PFSK-1 (cell line): Measurements from ENCODE around the gene PARD3B.

Source experiments
- FOXP2 ChIP-seq: optimal IDR thresholded peaks from 2 replicates; pipeline ENCODE3; 2011; ENCODE audit warnings: borderline replicate concordance, control low read depth, inconsistent platforms; ENCODE audit not compliant: insufficient read depth; ENCODE audit errors: extremely low read length, extremely low read depth
- POLR2AphosphoS5 ChIP-seq: IDR thresholded peaks from 2 replicates; pipeline ENCODE4 v1.6.1; 2012; ENCODE audit warnings: low read depth, mild to moderate bottlenecking, control low read depth, low read length, moderate library complexity
- SIN3A ChIP-seq: IDR thresholded peaks from 2 replicates; pipeline ENCODE4 v1.6.1; 2012; ENCODE audit warnings: mild to moderate bottlenecking, low read length, moderate library complexity, borderline replicate concordance; ENCODE audit not compliant: insufficient read depth
- TAF1 ChIP-seq: IDR thresholded peaks from 2 replicates; pipeline ENCODE4 v1.6.1; 2012; ENCODE audit warnings: low read length, control low read depth, borderline replicate concordance; ENCODE audit not compliant: insufficient read depth
- TF ChIP-seq, protein P1 (sequence below), 2 experiments: IDR thresholded peaks; 2 replicates each; pipeline versions ENCODE4 v1.6.1 to v1.8.0; 2011 to 2012; ENCODE audit warnings: low read depth in 2 of 2, low read length in 2 of 2, control low read depth in 1 of 2, inconsistent platforms in 1 of 2, mild to moderate bottlenecking in 1 of 2, moderate library complexity in 1 of 2; ENCODE audit not compliant: insufficient read depth in 1 of 2

Gene PARD3B

DNA sequence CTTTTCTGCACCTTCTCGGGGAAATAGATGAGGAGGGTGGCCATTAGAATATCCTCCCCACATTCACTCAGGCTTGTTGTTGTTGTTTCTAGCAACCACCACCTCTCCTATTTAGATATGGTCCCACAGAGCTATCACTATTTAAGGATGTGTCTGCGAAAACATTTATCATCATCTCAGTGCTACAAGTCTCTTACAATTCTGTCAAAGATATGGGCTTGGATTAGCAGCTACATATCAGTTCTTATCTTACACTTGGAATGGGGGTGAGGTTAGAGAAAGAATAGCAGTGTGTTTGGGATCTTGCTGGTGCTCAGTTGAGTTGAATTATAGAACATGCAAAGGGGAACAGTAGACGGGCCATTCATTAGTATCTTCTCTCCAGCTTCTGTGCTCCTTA, 546.1 kb downstream of the PARD3B start:
- TF ChIP-seq, protein P1, sequence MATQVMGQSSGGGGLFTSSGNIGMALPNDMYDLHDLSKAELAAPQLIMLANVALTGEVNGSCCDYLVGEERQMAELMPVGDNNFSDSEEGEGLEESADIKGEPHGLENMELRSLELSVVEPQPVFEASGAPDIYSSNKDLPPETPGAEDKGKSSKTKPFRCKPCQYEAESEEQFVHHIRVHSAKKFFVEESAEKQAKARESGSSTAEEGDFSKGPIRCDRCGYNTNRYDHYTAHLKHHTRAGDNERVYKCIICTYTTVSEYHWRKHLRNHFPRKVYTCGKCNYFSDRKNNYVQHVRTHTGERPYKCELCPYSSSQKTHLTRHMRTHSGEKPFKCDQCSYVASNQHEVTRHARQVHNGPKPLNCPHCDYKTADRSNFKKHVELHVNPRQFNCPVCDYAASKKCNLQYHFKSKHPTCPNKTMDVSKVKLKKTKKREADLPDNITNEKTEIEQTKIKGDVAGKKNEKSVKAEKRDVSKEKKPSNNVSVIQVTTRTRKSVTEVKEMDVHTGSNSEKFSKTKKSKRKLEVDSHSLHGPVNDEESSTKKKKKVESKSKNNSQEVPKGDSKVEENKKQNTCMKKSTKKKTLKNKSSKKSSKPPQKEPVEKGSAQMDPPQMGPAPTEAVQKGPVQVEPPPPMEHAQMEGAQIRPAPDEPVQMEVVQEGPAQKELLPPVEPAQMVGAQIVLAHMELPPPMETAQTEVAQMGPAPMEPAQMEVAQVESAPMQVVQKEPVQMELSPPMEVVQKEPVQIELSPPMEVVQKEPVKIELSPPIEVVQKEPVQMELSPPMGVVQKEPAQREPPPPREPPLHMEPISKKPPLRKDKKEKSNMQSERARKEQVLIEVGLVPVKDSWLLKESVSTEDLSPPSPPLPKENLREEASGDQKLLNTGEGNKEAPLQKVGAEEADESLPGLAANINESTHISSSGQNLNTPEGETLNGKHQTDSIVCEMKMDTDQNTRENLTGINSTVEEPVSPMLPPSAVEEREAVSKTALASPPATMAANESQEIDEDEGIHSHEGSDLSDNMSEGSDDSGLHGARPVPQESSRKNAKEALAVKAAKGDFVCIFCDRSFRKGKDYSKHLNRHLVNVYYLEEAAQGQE (IDR thresholded peaks at IDR 0.05; ENCODE audit: insufficient read depth in 1 of 2, low read depth in 2 of 2, low read length in 2 of 2) = no peak
- TF ChIP-seq POLR2AphosphoS5 (no peak), SIN3A (no peak), FOXP2 (no peak), TAF1 (no peak)

DNA sequence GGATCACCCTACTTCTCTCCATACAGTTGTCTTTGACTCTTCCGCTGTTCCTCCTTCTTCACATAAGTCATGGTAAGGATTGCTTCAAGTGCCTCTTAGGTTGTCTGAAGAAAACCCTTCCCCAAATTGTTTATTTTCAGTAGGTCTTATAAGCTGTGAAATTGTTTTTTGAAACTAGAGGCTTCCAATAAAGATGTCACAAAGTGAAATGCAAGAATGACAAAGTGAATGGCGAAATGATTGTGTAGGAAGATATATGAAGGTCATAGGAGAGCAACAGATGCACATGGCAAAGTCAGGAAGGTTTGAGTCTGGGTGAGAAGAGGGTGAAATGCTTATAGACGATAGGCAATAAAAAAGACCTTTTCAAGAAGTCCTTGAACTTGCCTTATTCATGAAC, 548.8 kb downstream of the PARD3B start:
- TF ChIP-seq SIN3A = no peak
- TF ChIP-seq, protein P1 (IDR thresholded peaks at IDR 0.05; ENCODE audit: insufficient read depth in 1 of 2, low read depth in 2 of 2, low read length in 2 of 2) = no peak
- no peak for TF ChIP-seq FOXP2
- TF ChIP-seq TAF1 = no peak
- TF ChIP-seq POLR2AphosphoS5 = no peak

DNA sequence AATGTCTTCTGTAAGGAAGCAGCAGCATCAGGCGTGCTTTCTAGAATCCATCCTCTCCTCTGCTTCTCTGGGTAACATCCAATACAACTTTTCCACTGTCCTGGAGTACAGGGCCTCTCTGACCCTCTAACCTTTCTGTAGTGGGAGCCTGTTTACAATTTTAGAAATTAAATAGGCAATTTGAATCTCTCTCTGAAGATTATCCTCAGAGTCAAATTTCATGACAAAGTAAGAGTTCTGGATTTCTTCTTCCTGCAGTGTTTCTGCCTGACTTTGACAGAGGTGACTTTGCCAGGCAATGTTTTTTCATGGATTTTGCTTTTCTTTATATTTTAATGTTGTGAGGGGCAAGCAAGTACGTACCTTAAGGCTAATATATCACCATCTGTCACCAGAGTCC, 558.4 kb downstream of the PARD3B start:
- TF ChIP-seq, protein P1 (IDR thresholded peaks at IDR 0.05; ENCODE audit: insufficient read depth in 1 of 2, low read depth in 2 of 2, low read length in 2 of 2) = no peak
- TF ChIP-seq SIN3A = no peak
- no peak for TF ChIP-seq FOXP2
- TF ChIP-seq TAF1 = no peak
- no peak for TF ChIP-seq POLR2AphosphoS5

DNA sequence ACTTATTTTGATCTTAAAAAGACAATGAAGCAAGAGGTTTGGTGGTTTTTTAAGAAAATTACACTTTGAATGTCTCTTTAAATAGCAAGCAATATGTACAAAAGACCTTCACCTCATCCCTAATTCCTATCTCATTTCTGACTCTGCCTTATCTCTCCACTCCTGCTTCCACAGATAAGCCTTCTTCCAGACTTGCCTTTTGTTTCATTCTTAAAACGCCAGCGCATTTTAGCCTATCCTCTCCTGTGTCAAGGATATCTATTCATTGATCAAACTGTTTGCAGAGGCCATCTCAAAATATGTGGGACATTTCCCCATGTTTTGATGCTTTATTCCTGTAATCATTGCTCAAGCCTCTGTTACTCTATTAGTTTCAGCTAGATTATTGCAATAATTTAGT, 562.5 kb downstream of the PARD3B start:
- TF ChIP-seq POLR2AphosphoS5 (no peak), FOXP2 (no peak), TAF1 (no peak), SIN3A (no peak)
- TF ChIP-seq, protein P1 (IDR thresholded peaks at IDR 0.05; ENCODE audit: insufficient read depth in 1 of 2, low read depth in 2 of 2, low read length in 2 of 2) = no peak

DNA sequence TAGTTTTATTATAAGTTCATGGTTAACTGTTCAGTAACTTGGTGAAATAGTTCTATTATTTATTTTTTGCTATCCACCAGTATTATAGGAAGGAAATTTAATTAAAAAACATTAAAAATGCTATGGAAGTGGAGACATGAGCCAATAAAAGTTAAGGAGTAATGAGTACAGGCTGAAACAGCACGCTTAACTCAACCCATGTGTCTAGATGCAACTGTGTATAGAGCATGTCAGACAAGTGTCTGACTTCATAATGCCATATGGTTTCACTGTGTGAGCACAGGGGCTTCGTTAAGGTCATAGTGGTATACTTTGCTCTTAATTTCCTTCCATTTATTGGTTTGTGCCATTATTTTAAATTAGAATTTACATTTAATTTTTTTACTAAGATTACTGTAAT, 570.2 kb downstream of the PARD3B start:
- no peak for TF ChIP-seq POLR2AphosphoS5

DNA sequence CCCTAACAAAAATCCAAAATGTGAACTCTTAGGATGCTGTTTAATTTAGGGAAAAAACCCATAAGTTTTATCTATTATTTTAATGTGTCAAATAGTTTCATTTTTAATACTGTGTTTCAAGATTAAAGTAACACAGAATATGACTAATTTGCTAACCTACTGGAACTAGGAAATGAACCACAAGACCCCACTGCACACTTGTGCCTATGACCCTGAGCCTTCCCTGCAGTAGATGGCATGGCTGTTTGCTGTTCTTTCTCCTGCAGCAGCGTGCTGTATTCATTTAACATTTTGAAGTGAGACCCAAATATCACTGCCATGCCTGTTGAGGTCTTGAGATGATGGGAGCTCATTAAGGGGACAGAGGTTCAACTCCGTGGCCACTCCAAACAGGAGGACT, 571.9 kb downstream of the PARD3B start:
- TF ChIP-seq FOXP2 = no peak
- TF ChIP-seq SIN3A = no peak
- TF ChIP-seq, protein P1 (IDR thresholded peaks at IDR 0.05; ENCODE audit: insufficient read depth in 1 of 2, low read depth in 2 of 2, low read length in 2 of 2) = no peak
- TF ChIP-seq POLR2AphosphoS5 = no peak
- TF ChIP-seq TAF1 = no peak
